ENCODE results near the gene OR4K14.

DNA sequence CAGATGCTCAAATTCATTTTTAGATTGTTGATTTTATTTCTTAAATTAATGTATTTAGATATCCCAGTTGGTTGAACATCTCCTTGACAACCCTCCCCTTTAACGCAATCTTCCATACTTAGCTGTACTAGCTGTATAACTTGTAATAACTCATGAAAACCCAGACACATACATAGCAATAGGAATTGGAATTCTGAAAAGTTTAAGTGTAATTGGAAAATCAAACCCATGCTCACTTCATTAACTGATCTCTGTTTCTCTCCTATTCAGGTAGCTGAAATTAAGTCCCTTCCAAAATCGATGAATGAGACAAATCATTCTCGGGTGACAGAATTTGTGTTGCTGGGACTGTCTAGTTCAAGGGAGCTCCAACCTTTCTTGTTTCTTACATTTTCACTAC, 43.8 kb downstream of the OR4K14 start, which contains the start of gene OR4K15:
- TF ChIP-seq CTCF (IDR thresholded peaks at IDR 0.05), result no peak
- TF ChIP-seq POLR2AphosphoS5 (IDR thresholded peaks at IDR 0.05; ENCODE audit: low read depth, low read length), result no peak

Measured in Panc1 (cell line).